VCaP (cell line): ENCODE data around the gene TMCO4.
"Not testable (repeated sequence)": the region's sequence is repeated elsewhere in the genome, so short reads cannot be mapped to it uniquely, and the experiment has no call there.

ENCODE experiments used
- H3K27ac ChIP-seq: fragments of 450-650 bp; 2 replicates; pipeline ENCODE4 v1.5.1; 2017
- CTCF ChIP-seq: fragments of 450-650 bp; conservative IDR thresholded peaks from 2 replicates; pipeline ENCODE4 v1.5.1; 2017; ENCODE audit warnings: mild to moderate bottlenecking, moderate library complexity

The TMCO4 gene

GRCh38 chr1:19799230-19800075 lies at the start of gene TMCO4:
TSS of gene TMCO4 (minus strand) at chr1:19799916. CDS start at chr1:19780758, 19,158 bp downstream.
- peak within 1 kb of the TSS; percentile 88 for H3K27ac ChIP-seq
- peak; percentile 56 for TF ChIP-seq CTCF

- H3K27ac ChIP-seq = not testable (repeated sequence)
Measured at GRCh38 chr1:19849307-19849706, 49.6 kb upstream of the TMCO4 start.

- not testable (repeated sequence) for H3K27ac ChIP-seq
Measured at GRCh38 chr1:19847334-19847733, 47.6 kb upstream of the TMCO4 start.

- no peak for TF ChIP-seq CTCF
- H3K27ac ChIP-seq = no peak overlapping the region
Measured at GRCh38 chr1:19846338-19846737, 46.6 kb upstream of the TMCO4 start.

GRCh38 chr1:19845555-19845954 lies 45.8 kb upstream of the TMCO4 start:
- no peak overlapping the region for H3K27ac ChIP-seq
- TF ChIP-seq CTCF = no peak

- H3K27ac ChIP-seq = no peak overlapping the region
Measured at GRCh38 chr1:19844731-19845495, 45.2 kb upstream of the TMCO4 start.

GRCh38 chr1:19840228-19840627 lies 40.5 kb upstream of the TMCO4 start:
- TF ChIP-seq CTCF = no peak
- H3K27ac ChIP-seq = no peak overlapping the region

More at GRCh38 chr1:19844731-19845495, 45.2 kb upstream of the TMCO4 start:
- TF ChIP-seq CTCF = no peak

- H3K27ac ChIP-seq = no peak overlapping the region
- no peak for TF ChIP-seq CTCF
Measured at GRCh38 chr1:19837866-19838265, 38.1 kb upstream of the TMCO4 start.
